Activated naive CD4-positive, alpha-beta T cell treated with anti-CD3 and anti-CD28 coated beads, Interleukin-2, amount 50 U/mL, for 16 hours (primary cell): ENCODE results near the gene GRIK4.
A peak's percentile ranks its signal among the peaks of the same experiment; 100 is the strongest.

Source experiments
- DNase-seq: peaks from one replicate; pipeline ENCODE4 v3.0.0-alpha.2; 2020

Gene GRIK4

DNA sequence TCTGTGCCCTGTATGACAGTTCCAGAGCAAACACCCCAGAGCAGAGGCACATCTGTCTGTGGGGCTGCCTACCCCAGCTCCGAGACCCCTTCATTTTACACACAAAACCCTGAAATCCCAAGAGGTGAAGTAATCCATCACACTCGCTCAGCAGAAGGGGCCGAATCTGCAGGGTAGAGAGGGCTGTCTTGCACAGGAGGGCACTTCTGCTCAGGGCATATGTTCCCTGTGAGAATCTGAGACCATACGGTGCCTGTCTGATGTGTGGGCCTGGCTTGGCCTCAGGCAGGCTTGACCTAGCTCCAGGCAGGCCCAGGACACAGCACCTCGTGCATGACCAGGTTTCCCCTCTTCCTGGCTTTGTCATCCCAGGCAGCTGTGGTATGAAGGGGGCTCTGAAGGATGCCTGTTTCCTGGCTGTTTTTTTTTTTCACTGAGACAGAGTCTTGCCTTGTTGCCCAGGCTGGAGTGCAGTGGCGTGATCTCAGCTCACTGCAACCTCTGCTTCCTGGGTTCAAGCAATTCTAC is 37.2 kb downstream of the GRIK4 start:
- DNase-seq = no peak

DNA sequence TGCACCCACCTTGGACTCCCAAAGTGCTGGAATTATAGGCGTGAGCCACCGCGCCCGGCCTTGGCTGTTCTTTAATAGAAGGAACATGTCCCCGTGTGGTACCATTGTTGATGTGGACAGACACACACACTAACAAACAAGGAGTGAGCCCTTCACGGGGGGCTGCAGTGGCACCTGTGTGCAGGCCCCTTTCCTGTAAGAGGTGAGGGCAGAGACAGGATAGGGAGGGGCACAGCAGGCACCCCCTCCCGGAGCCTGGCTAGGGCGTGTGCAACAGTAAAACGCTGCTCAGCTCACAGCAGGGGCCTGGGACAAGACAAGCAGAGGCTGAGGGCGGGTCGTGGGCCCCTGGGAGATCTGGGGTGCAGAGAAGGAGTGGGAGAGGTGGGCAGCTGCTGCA is 37.8 kb downstream of the GRIK4 start:
- DNase-seq = no peak

DNA sequence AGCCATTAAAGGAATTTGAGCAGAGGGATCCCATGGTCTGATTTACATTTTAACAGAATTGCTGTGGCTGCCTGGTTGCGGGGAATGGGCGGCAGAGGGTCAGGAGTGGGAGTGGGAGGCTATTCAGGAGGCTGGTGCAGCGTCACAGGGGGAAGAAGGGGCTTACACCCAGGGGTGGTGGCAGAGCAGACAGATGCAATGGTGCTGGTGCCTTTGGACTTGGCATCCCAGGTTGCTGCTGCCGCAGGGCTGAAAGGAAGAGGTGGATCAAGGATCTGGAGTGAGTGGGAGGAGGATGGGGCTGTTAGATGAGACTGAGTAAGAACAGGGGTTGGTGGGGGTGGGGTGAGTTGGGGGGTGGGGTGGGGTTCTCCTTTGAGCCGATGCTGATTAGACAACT is 38.5 kb downstream of the GRIK4 start:
- DNase-seq = no peak

DNA sequence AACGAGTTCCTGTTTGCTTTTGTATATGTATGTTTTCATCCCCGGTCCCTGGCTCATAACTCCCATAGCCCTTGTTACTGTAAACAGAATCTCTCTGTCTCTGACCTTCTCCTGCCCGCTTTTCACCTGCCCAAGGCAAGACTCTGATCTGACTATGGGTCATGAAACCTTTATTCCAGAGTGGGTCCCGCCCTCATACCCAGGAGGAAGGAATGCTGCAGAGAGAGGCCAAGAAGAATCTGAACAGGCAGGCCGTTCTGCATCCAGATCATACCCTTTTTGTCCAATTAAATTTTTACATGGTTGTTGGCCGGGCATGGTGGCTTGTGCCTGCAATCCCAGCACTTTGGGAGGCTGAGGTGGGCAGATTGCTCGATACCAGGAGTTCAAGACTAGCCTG is 39.6 kb downstream of the GRIK4 start:
- DNase-seq = no peak

DNA sequence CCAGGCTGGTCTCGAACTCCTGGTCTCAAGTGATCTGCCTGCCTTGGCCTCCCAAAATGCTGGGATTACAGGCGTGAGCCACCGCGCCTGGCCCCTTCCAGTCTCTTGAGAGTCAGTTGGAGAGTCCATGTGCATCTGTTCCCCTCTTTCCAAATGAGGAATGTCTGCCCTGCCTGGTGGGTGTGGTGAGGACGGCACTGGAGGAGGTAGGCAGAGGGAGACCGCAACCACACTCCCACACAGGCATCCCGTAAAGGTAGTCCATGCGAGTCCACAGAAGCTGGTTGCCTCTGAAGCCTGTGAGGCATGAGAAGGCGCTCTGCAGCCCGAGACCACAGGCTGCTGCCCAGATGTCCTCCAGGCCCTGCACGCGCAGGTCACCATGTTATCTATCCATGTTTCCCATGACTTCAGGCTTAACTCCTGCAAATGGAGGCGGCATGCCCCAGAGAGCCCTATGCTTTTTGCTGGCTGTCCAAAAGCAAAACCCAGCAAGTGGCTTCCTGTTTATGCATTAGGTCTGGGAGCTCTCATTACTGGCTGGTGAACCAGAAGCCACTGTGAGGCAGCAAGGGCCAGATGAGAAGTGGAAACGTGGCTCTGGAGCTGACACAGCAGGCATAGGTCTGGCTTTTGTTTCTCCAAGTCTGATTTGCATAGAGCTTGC is 43.4 kb downstream of the GRIK4 start:
- DNase-seq = no peak

DNA sequence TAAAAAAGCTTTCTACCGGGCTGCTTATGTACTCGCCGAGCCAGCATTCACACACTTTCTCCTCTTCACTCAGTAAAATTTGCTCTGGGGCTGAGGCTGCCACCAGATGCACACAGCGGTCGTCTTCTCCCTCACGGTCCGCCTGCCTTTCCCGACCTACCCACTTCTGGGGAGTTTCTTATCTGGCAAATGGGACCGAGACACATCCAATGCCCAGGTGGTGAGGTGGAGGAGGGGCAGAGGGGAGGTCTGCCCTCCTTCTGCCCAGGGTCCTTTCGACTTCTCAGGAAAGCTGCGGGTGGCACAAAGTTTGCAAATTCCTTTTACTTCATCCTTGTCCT is 43.9 kb downstream of the GRIK4 start:
- no peak for DNase-seq

DNA sequence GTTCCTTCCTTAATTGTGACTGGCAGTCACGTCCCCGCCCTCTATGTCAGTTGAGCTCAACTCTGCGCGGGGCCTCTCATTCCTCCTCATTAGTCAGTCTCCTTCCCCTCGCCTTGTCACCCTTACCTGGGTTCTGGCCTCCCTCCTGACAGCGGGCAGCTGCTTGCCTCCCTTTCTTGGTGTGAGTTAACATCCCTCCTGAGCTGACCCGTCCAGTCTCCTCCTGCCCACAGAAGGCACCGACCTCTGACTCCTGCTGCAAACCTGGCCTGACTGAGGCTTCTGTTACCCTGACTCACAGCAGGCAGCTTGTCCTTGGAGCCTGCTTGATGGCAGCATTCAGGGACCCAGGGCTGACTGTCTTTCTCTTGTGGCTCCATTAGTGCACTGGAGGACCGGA is 45.2 kb downstream of the GRIK4 start:
- DNase-seq = no peak

DNA sequence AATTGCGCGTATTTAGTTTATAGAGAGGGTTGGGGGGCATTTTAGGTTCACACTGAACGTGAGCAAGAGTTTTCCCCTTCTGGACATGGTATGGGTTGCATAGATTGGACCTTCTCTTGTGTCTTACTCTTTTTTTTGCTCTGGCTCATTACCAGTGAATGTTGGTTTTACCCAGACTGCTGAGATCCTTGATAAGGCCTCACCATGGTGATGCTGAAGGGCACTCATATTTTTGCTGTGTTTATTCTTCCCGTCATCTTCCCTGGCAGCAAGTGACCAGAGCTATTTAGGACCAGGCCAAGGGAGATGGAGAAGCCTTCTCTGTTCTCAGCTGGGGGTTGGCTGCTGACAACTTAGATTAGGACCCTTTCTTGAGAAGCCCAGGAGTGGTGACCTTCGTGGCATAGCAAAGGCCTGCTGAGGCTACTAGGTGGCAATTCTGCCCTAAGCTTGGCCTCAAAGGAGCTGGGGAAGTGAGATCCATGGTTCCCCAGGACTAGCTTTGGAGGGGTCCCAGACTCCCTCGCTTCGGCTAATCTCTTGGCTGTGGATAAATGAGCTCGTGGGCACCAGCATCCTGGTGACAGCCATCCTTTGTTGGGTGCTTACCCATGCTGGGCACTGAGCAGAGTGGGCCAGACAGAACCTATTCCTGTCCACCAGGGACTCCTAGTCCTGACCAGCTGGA is 47.3 kb downstream of the GRIK4 start:
- DNase-seq = no peak

DNA sequence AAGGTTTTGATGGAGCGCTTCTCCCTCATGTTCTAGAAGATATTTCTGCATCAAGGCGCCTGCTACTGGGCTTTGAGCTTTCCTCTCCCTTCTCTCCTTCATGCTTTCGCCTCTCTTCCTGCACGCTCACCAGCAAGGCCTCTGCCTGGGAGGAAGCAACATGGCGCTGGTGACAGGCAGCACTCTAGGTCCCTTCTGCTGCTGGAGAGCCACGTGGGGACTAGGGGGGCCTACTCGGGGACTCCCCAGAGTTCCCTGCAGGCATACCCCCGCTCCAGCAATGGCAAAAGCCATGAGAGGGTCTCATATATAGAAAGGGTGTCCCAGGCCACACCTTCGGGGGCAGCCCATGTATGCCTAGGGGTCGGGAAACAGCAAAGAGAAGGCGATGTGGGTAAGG is 49.7 kb downstream of the GRIK4 start:
- DNase-seq = no peak

DNA sequence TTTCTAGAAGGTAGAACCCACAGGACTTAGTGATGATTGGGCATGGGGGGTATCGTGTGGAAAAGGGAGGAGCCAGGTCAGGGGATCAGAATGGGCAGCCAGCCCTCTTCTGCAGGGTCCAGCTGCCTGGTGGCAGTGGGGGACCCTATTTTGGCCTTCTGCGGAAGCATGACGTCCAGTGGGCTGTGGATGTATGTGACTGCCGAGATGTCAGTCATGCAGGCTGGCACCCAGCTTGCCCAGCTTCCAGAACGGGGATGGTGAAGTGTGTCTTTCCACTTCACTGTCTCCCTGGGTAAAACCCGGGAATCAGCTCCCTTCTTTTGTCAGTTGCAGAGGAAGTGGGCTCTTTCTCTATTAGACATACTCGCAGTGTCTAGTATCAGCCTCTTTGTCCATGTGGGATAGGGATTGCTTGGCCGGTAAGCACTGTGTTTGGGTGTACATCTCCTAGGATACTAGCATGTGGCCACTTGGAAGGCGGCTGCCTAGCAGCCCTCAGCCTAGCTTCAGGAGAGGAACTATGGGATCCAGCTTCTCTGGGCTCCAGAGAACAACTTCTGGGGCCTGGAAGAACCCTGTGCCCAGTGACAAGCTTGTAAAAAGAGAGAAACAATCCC is 51.4 kb downstream of the GRIK4 start:
- DNase-seq = no peak

DNA sequence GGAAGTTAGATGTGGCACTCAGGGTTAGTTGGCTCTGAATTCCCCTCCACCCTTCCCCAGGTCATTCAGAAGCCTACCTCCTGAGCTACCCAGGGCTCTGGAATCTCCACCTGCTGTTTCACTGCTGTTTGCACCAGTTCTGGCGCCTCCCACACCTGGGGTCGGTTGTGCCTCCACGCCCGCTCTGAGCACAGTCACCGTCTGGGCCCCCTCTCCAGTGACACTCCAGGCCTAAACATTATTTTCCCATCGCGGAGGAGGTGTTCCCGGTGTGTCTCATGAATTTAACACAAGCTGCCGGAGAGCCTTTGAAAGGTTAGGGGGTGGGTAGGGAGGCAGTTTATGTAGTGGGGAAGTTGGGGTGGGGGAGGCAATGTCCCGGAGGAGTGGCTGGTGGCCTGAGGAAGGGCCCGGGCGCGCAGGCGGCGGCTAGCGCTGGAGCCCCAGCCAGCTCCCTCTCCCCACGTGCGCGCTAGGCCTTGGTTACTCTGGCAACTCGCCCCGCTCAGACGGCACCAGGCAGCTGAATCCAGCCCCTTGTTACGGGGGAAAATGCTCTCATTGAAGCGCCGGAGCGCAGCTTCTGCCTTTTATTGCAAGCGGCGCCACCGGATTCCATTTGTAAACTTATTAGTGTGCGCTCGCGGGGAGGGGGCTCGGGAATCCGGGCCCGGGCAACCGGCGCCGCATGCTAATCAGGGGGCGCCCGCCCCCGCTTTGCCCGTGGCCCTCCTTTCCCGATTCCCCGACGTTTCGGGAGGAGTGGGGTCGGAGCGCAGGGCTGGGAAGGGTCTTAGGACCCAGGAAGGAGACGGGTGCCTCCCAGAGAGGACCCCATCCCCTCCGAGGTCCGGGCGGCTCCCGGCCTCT is 52.4 kb downstream of the GRIK4 start:
- no peak for DNase-seq

DNA sequence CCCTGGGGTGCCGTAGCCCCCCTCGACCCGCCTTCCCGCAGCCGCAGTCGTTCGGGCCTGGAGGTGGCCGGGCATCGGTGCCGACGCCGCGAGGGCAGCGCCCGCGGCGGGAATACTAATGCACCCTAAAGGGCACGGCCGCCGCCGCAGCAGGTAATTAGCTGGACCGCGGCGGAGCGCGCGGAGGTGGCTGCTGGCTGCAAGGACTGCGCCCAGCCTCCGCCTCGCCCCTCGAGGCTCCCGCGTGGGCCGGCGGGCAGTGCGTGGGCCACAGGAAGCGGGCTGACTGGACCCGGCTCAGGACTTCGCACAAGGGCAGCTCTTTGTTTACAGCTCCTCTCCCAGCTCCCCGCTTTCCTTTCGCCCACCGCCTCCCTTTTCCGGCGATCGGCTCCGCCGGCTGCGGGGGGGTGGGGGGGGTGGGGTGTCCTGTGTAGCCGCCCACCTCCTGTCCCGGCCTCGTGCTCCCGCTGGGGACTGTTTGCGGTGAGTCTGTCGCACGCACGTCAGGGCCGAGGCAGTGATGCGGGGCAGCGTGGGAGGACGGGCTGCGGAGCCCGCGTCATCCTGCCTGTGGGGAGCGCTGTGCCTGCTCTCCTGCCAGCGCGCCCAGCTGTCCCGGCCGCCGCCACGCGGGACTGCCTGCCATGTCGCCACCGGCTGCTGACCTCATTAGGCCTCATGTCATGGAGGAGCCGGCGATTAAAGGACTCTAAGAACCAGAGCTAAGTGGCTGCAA is 53.2 kb downstream of the GRIK4 start:
- DNase-seq = peak; percentile 24

DNA sequence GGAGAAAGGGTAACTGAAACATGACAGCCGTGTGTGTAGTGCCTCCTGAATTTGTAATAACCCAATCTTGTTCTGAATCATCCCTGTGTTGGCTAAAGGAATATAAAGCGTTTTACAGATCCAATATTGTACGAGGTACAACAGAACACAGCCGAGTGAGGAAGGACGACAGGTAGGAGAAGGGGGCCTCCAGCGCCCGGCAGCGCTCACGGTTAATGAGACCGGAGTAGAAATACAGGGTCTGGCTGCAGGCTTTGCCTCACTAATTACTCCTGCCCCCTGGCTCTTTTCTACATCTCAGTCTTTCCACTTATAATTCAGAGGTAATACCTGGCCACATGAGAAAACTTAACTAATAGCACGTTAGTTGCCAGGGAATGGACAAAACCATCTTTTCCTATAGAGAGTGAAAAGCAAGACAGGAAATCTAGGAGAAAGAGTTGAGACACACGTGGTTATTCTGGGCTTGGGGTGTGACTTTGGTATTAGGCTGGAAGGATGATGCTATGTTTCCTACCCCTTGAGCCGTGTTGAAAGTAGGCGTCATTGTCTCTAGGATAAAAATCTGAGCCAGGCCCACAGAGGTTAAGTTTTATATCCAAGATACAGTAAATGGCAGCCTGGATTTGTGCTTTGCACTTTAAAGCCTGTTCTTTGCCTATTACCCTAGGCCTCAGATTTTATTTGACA is 54.1 kb downstream of the GRIK4 start:
- DNase-seq = no peak

DNA sequence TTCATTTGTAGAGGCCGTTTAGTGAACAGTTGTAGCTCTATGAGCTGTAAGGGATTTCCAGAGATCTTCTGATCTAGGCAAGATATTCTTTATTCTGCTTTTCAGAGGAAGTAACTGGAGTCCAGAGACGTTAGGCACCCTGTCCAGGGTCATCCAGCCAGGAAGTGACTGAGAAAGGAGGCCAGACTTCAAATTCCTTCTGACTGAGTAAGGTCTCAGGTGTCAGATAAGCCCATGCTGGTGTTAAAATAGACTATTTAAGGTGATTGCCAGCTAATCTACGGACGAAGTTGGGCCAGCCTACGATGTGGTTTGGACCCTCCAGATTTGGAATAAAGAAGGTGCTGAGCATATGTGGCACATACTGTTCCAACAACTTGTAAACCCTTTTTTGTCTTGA is 54.6 kb downstream of the GRIK4 start:
- no peak for DNase-seq

DNA sequence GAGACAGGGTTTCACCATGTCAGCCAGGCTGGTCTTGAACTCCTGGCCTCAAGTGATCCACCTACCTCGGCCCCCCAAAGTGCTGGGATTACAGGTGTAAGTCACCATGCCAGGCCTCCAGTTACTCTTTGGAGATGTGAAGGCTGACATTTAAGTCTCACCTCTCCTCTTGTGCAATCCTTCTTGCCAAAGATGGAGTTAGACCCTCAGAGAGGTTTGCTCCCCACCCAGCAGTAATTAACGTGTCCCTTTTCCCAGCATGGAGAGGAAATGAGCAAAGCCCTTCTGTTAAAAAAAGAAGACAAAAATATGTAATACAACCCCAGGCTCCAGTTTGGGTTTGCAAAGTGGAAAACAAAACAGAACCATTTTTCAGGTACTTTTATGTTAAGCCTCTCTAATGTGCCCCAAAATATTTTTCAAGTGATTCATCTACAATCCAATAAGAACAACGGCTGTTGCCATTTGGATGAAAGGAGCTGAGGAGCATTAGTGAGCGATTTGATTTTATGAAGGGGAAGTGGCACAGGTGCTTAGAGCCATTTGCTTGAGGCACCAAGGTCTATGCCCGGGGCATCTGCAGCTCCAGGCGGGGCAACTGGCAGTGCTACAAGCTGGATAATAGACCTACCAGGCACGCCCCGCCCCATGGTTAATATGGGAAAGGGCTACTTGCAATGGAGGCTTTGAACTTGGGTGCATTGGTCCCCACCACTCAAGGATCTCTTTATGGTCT is 57.2 kb downstream of the GRIK4 start:
- no peak for DNase-seq

DNA sequence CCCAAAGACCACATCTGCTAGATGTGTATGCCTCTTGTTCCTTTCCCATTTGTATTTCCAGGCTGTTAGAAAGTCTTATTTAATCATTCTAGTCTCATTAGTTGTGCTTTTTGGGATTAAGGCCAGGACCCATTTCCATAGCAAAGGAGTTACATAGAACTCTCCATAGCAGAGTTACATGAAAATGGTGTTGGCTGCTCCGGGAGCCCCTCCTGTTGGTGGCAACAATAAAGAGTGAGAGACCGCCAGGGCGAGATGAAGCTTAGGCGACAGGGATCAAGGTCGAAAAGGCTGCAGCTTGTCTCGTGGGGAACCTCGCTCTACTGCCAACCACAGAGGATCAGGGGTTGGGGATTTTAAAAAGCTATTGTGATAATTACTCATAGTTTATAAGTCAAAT is 58.3 kb downstream of the GRIK4 start:
- DNase-seq = no peak

DNA sequence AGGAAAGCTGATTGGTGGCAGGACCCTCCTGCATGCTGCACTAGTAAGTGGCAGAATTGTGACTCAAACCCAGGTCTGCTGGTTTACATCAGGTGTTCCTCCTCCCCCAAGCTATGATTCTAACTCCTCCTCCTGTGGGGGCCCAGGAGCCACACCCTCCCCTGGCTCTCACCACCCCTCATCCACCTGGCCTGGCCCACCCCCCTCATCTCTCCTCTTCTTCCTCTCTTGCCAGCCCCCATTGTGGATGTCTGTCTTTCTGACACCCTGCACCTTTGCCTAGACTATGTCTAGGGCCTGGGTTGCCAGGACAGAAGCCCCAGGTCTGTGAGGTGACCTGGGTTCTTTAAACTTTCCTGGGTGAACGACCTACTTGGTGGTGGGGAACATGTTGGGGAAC is 59.9 kb downstream of the GRIK4 start:
- DNase-seq = no peak

DNA sequence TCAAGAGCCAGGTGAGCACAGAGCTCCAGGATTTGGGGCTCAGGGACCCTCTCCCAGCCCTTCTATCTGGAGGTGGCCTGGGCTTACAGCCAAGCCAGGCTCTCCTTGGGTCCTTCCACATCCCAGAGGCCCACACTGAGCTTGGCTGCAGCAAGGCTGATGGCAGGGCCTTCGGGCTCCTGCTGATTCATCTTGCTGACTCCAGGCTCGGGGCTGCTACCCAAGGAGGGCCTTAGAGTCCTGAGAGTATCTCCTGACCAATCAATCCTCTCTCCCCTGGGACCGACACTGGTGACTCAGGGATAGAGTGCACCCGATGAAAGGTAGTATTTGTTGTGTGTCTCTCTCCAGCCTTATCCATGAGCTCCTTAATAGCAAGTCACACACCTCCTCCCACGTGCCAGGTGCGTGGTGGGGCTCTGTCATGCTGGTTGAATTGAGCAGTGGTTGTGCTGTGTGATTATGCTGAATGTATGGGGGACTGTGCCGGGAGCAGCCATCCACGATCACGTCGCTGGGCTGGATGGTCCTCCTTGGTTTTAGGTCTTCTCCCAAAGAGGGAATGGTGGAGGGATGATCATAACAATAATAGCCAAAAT is 62.3 kb downstream of the GRIK4 start:
- no peak for DNase-seq

DNA sequence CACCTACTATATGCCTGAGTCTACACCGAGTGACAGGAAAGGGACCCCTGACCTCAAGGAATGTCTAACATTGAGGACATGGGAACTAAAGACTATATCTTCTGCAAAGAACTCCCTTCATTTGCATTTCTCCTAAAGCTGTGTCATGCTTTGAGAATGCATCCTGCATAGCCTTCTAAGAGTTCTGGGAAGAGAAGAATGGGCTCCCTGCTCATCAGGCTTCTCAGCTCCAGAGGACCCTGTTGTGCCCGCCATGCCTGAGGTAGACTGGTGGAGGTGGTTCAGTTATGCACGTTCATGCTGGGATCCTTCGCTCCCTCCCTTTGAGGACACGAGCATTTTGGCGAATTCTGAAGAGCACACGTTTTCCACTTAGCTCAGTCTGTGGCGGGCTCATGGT is 63.3 kb downstream of the GRIK4 start:
- DNase-seq = no peak

DNA sequence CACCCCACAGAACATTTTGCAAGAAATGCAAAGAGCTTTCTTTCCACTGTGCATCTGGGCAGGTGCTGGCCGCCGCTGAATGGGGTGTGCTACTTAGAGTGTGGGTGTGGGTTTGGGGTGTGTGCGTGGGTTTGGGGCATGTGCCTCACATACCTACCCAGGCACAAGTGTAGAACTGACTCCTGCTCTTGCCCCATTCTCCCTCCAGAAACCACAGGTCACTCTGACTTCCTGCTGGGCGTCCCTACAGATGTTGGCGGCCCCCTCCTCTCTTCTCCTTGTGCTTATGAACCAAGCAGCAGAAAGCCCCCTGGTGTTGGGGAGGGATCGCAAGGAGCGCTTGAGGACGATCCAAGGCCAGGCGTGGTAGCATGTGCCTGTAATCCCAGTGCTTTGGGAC is 63.9 kb downstream of the GRIK4 start:
- DNase-seq = no peak

DNA sequence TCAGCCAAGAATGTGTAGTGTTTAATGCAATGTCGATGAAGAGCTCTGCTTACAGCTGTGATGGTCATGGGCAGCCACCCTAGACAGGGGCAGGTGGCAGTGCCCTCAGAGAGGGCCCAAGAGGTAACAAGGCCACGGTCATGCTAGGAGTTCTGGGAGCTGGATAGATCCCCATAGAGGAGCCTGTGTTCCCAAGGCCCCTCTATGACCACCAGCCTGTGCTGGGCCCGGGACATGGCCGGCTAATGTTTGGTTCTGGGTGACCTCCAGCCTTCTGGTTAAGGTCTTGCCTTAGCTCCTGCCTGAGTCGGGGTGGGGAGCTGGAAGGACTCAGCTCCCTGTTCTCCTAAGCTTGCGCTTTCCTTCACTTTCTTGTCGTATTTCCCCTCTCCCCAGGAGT is 65.1 kb downstream of the GRIK4 start:
- DNase-seq = no peak
